Stomach smooth muscle (tissue), 2 donors: ENCODE results near the gene EAF2.
A peak's percentile ranks its signal among the peaks of the same experiment; 100 is the strongest.

ENCODE experiments used
- H3K27ac ChIP-seq: one replicate; pipeline ENCODE4 v1.7.0; 2013; ENCODE audit warnings: mild to moderate bottlenecking, low read length, inconsistent platforms
- H3K27me3 ChIP-seq, 2 donors: one replicate each; pipeline ENCODE4 v1.7.0; 2013; ENCODE audit warnings: low read length in 2 of 2; ENCODE audit not compliant: insufficient read depth in 2 of 2, control insufficient read depth in 1 of 2
- H3K36me3 ChIP-seq, 2 donors: one replicate each; pipeline ENCODE4 v1.7.0; 2013; ENCODE audit warnings: low read length in 2 of 2; ENCODE audit not compliant: control insufficient read depth in 2 of 2, insufficient read depth in 2 of 2
- H3K4me1 ChIP-seq: one replicate; pipeline ENCODE4 v1.7.0; 2013; ENCODE audit warnings: low read length; ENCODE audit not compliant: control insufficient read depth, insufficient read depth
- H3K4me3 ChIP-seq, 2 donors: one replicate each; pipeline ENCODE4 v1.7.0; 2013; ENCODE audit warnings: low read length in 2 of 2
- H3K9ac ChIP-seq, 2 donors: one replicate each; pipeline ENCODE4 v1.7.0; 2013; ENCODE audit warnings: low read length in 2 of 2, mild to moderate bottlenecking in 1 of 2
- H3K9me3 ChIP-seq, 2 donors: one replicate each; pipeline ENCODE4 v1.7.0; 2013; ENCODE audit warnings: low read length in 2 of 2; ENCODE audit not compliant: control insufficient read depth in 2 of 2
- donor health status: healthy.
- donor health status: Pancreatic carcinoma.

EAF2 gene

GRCh38 chr3:121819236-121819635 lies 15.8 kb upstream of the EAF2 start:
- H3K4me1 ChIP-seq = no peaks in the 10 kb centered on the region
- H3K27me3 ChIP-seq = no peaks in the 10 kb centered on the region
- H3K4me3 ChIP-seq = no peak overlapping the region
- H3K27ac ChIP-seq = no peak overlapping the region
- H3K9me3 ChIP-seq = no peaks in the 10 kb centered on the region
- H3K36me3 ChIP-seq = peaks cover 9 to 24% of the 10 kb centered on the region in 2 donors
- H3K9ac ChIP-seq = no peak overlapping the region

- Histone ChIP-seq H3K9me3 (no peaks in the 10 kb centered on the region), H3K27ac (no peak overlapping the region), H3K4me1 (no peaks in the 10 kb centered on the region), H3K4me3 (no peak overlapping the region), H3K9ac (no peak overlapping the region), H3K36me3 (peaks cover 12 to 43% of the 10 kb centered on the region in 2 donors), H3K27me3 (no peaks in the 10 kb centered on the region)
Observed at GRCh38 chr3:121821421-121822199, 13.4 kb upstream of the EAF2 start.

GRCh38 chr3:121822973-121823372 lies 12.0 kb upstream of the EAF2 start:
- Histone ChIP-seq H3K4me3 (no peak overlapping the region), H3K36me3 (peaks cover 9 to 39% of the 10 kb centered on the region in 2 donors), H3K9me3 (no peaks in the 10 kb centered on the region), H3K9ac (no peak overlapping the region), H3K27ac (no peak overlapping the region), H3K27me3 (no peaks in the 10 kb centered on the region), H3K4me1 (no peaks in the 10 kb centered on the region)

GRCh38 chr3:121834157-121834670 lies 795 bp upstream of the EAF2 start:
- peak overlapping the region; percentile 86 to 95 for H3K9ac ChIP-seq
- peaks cover 10% of the 10 kb centered on the region for H3K4me1 ChIP-seq
- H3K9me3 ChIP-seq = no peaks in the 10 kb centered on the region
- H3K27me3 ChIP-seq = no peaks in the 10 kb centered on the region
- no peaks in the 10 kb centered on the region for H3K36me3 ChIP-seq
- H3K4me3 ChIP-seq = peak overlapping the region; percentile 84 to 88
- peak overlapping the region; percentile 58 for H3K27ac ChIP-seq

- Histone ChIP-seq H3K27ac (no peak overlapping the region), H3K4me1 (peaks cover 10% of the 10 kb centered on the region), H3K9ac (peak overlapping the region; percentile 76 to 78)
Observed at GRCh38 chr3:121835465-121835801, 424 bp downstream of the EAF2 start.

GRCh38 chr3:121836064-121836463 lies 1.1 kb downstream of the EAF2 start:
- no peak overlapping the region for H3K27ac ChIP-seq
- peaks cover 10% of the 10 kb centered on the region for H3K4me1 ChIP-seq
- no peaks in the 10 kb centered on the region for H3K27me3 ChIP-seq
- peak overlapping the region in 1 of 2 donors; percentile 76 for H3K9ac ChIP-seq
- no peaks in the 10 kb centered on the region for H3K36me3 ChIP-seq
- no peaks in the 10 kb centered on the region for H3K9me3 ChIP-seq
- no peak overlapping the region for H3K4me3 ChIP-seq

More at GRCh38 chr3:121835465-121835801, 424 bp downstream of the EAF2 start:
- no peaks in the 10 kb centered on the region for H3K9me3 ChIP-seq
- no peaks in the 10 kb centered on the region for H3K36me3 ChIP-seq
- H3K27me3 ChIP-seq = no peaks in the 10 kb centered on the region
- H3K4me3 ChIP-seq = peak overlapping the region; percentile 84 to 88

- Histone ChIP-seq H3K9me3 (no peaks in the 10 kb centered on the region), H3K27ac (no peak overlapping the region), H3K9ac (no peak overlapping the region), H3K4me1 (peaks cover 10% of the 10 kb centered on the region), H3K27me3 (no peaks in the 10 kb centered on the region), H3K4me3 (no peak overlapping the region), H3K36me3 (no peaks in the 10 kb centered on the region)
Observed at GRCh38 chr3:121836481-121836880, 1.5 kb downstream of the EAF2 start.

GRCh38 chr3:121839962-121840361 lies 5.0 kb downstream of the EAF2 start:
- Histone ChIP-seq H3K4me1 (peaks cover 6% of the 10 kb centered on the region), H3K36me3 (peaks cover 0 to 2% of the 10 kb centered on the region in 2 donors), H3K4me3 (no peak overlapping the region), H3K9me3 (no peaks in the 10 kb centered on the region), H3K9ac (no peak overlapping the region), H3K27me3 (no peaks in the 10 kb centered on the region), H3K27ac (no peak overlapping the region)

GRCh38 chr3:121844892-121845291 lies 9.9 kb downstream of the EAF2 start:
- Histone ChIP-seq H3K4me3 (no peak overlapping the region), H3K27me3 (no peaks in the 10 kb centered on the region), H3K9ac (no peak overlapping the region), H3K27ac (no peak overlapping the region), H3K36me3 (peaks cover 0 to 2% of the 10 kb centered on the region in 2 donors), H3K4me1 (no peaks in the 10 kb centered on the region), H3K9me3 (no peaks in the 10 kb centered on the region)

- no peaks in the 10 kb centered on the region for H3K4me1 ChIP-seq
Observed at GRCh38 chr3:121852256-121852655, 17.2 kb downstream of the EAF2 start.

GRCh38 chr3:121855555-121855954 lies 20.5 kb downstream of the EAF2 start:
- H3K4me3 ChIP-seq = no peak overlapping the region

More at GRCh38 chr3:121852256-121852655, 17.2 kb downstream of the EAF2 start:
- no peak overlapping the region for H3K27ac ChIP-seq
- H3K36me3 ChIP-seq = no peaks in the 10 kb centered on the region
- H3K9ac ChIP-seq = no peak overlapping the region
- H3K4me3 ChIP-seq = no peak overlapping the region
- no peaks in the 10 kb centered on the region for H3K9me3 ChIP-seq
- no peaks in the 10 kb centered on the region for H3K27me3 ChIP-seq

More at GRCh38 chr3:121855555-121855954, 20.5 kb downstream of the EAF2 start:
- H3K9ac ChIP-seq = no peak overlapping the region
- H3K4me1 ChIP-seq = no peaks in the 10 kb centered on the region
- no peaks in the 10 kb centered on the region for H3K27me3 ChIP-seq
- no peaks in the 10 kb centered on the region for H3K36me3 ChIP-seq
- H3K9me3 ChIP-seq = no peaks in the 10 kb centered on the region
- no peak overlapping the region for H3K27ac ChIP-seq
